Panc1 (cell line): ENCODE results near the gene PCSK2. TPM values are rescaled to one million over a fixed set of nuclear protein-coding genes. Genes with fewer than 3 reads are reported as not detected.

ENCODE experiments used
- ATAC-seq: fragments of 200-7000 bp; cut with Tn5 transposase; 2 replicates; pipeline ENCODE4 v1.9.1; 2020; ENCODE audit warnings: mild to moderate bottlenecking, moderate library complexity
- BruUV-seq: library from RNA; stranded (reverse); fragments of 400-500 nt; replicated peaks from 2 replicates; lab custom pipeline; 2021; lab: Mats Ljungman, UMichigan
- CTCF ChIA-PET: fragments of 300-600 bp; sonication (Branson Sonifier 250); formaldehyde crosslinking; loops from one replicate; lab custom pipeline; 2022; ENCODE audit warnings: antibody characterized with exemption; lab: Charles Lee
- POLR2A ChIA-PET: fragments of 300-600 bp; sonication (Branson Sonifier 250); formaldehyde crosslinking; loops from one replicate; lab custom pipeline; 2022; ENCODE audit warnings: antibody characterized with exemption; lab: Charles Lee
- DNase-seq: peaks from one replicate; pipeline ENCODE4 v3.0.0-alpha.2; 2010; ENCODE audit warnings: low read depth, low spot score
- H3K27ac ChIP-seq: 2 replicates; pipeline ENCODE4 v1.5.1; 2011; ENCODE audit warnings: mild to moderate bottlenecking, low read length, inconsistent platforms
- H3K27me3 ChIP-seq: fragments of 200-500 bp; sonication (Bioruptor generic); 2 replicates; pipeline ENCODE4 v1.6.0; 2014; ENCODE audit warnings: low read length, inconsistent platforms; ENCODE audit not compliant: control insufficient read depth, insufficient read depth
- H3K36me3 ChIP-seq: fragments of 200-500 bp; sonication (Bioruptor generic); 2 replicates; pipeline ENCODE4 v1.5.1; 2014; ENCODE audit warnings: inconsistent platforms, mild to moderate bottlenecking, low read length, moderate library complexity; ENCODE audit not compliant: control insufficient read depth, insufficient read depth
- H3K4me1 ChIP-seq: 2 replicates; pipeline ENCODE4 v1.5.1; 2011; ENCODE audit warnings: inconsistent platforms, mild to moderate bottlenecking, low read length, moderate library complexity; ENCODE audit not compliant: control insufficient read depth, insufficient read depth
- H3K4me3 ChIP-seq, 2 experiments: 2 replicates each; pipeline ENCODE4 v1.5.1; 2011 to 2012; ENCODE audit warnings: low read depth in 2 of 2, low read length in 2 of 2, mild to moderate bottlenecking in 2 of 2, inconsistent platforms in 1 of 2, moderate library complexity in 1 of 2
- H3K9me3 ChIP-seq: fragments of 200-500 bp; sonication (Bioruptor generic); 2 replicates; pipeline ENCODE4 v1.5.1; 2014; ENCODE audit warnings: low read depth, mild to moderate bottlenecking, inconsistent platforms, low read length, moderate library complexity; ENCODE audit not compliant: control insufficient read depth, insufficient read depth
- POLR2AphosphoS5 ChIP-seq: IDR thresholded peaks from 2 replicates; pipeline ENCODE4 v1.6.1; 2012; ENCODE audit warnings: mild to moderate bottlenecking, low read depth, low read length, moderate library complexity
- SIN3A ChIP-seq: IDR thresholded peaks from 2 replicates; pipeline ENCODE4 v1.6.1; 2012; ENCODE audit warnings: low read depth, mild to moderate bottlenecking, low read length, moderate library complexity, borderline replicate concordance; ENCODE audit not compliant: insufficient read depth
- TCF7L2 ChIP-seq: IDR thresholded peaks from 2 replicates; pipeline ENCODE4 v1.6.1; 2011; ENCODE audit warnings: mild to moderate bottlenecking, low read depth, low read length, inconsistent platforms
- in situ Hi-C: cut with HindIII; loops from 2 replicates; pipeline ENCODE4 v1.10.0; 2016; ENCODE audit warnings: low sequenced_read_pairs, low pct_unique_long_range_greater_than_20kb
- intact Hi-C: fragments of 100-400 bp; cut with micrococcal nuclease; formaldehyde crosslinking; loops from one replicate; pipeline ENCODE4 v1.10.0; 2022; ENCODE audit not compliant: unreplicated experiment
- total RNA-seq: library from RNA; stranded (reverse); gene quantifications from one replicate; pipeline ENCODE4 v1.2.1, GENCODE V29; 2021; ENCODE audit not compliant: unreplicated experiment
- TF ChIP-seq, protein P1 (sequence below), 2 experiments: IDR thresholded peaks; 2 replicates each; pipeline ENCODE4 v1.6.1; 2011 to 2012; ENCODE audit warnings: low read depth in 2 of 2, control low read depth in 1 of 2, low read length in 1 of 2, mild to moderate bottlenecking in 1 of 2, moderate library complexity in 1 of 2; ENCODE audit not compliant: insufficient read depth in 1 of 2
- TF ChIP-seq, protein P2 (sequence below): fragments of 450-650 bp; IDR thresholded peaks from 2 replicates; pipeline ENCODE4 v1.5.1; 2017; ENCODE audit warnings: mild to moderate bottlenecking

Gene PCSK2
- total RNA-seq, 1 experiment from 2014 or later, result not detected

DNA sequence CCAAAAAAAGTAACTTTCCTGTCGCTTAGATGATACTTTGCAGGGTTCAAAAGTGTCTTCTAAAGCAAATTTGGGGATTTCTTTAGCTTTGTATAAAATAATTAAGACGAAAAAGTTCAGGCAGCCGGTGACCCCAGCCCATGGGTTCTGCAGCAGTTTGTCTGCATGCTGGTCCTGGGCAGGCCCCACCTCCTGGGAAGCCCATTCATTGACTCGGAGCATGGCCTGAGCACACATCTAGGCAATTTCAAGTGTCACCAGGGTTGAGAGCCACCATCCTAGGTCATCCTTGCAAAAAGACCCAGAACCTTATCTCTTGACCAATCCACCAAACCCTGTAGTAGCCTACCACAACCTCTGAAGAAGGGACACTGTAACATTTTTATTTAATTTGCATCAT is 283.7 kb downstream of the PCSK2 start:
- intact Hi-C loops (no loop called here), in situ Hi-C loops (no loop called here)
- Histone ChIP-seq H3K9me3 (no peaks in the 10 kb centered on the region), H3K27me3 (no peaks in the 10 kb centered on the region), H3K4me3 (no peak overlapping the region), H3K36me3 (no peaks in the 10 kb centered on the region), H3K4me1 (peaks cover under 1% of the 10 kb centered on the region; the same call in 1 of the 2 replicates), H3K27ac (no peak overlapping the region)
- BruUV-seq, result no TSS peak
- CTCF ChIA-PET, result no interaction called here
- DNase-seq, result no peak
- TF ChIP-seq SIN3A (no peak), POLR2AphosphoS5 (no peak)
- TF ChIP-seq, protein P1, sequence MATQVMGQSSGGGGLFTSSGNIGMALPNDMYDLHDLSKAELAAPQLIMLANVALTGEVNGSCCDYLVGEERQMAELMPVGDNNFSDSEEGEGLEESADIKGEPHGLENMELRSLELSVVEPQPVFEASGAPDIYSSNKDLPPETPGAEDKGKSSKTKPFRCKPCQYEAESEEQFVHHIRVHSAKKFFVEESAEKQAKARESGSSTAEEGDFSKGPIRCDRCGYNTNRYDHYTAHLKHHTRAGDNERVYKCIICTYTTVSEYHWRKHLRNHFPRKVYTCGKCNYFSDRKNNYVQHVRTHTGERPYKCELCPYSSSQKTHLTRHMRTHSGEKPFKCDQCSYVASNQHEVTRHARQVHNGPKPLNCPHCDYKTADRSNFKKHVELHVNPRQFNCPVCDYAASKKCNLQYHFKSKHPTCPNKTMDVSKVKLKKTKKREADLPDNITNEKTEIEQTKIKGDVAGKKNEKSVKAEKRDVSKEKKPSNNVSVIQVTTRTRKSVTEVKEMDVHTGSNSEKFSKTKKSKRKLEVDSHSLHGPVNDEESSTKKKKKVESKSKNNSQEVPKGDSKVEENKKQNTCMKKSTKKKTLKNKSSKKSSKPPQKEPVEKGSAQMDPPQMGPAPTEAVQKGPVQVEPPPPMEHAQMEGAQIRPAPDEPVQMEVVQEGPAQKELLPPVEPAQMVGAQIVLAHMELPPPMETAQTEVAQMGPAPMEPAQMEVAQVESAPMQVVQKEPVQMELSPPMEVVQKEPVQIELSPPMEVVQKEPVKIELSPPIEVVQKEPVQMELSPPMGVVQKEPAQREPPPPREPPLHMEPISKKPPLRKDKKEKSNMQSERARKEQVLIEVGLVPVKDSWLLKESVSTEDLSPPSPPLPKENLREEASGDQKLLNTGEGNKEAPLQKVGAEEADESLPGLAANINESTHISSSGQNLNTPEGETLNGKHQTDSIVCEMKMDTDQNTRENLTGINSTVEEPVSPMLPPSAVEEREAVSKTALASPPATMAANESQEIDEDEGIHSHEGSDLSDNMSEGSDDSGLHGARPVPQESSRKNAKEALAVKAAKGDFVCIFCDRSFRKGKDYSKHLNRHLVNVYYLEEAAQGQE (IDR thresholded peaks at IDR 0.05; ENCODE audit: insufficient read depth in 1 of 2, low read depth in 2 of 2, low read length in 1 of 2), result no peak
- TF ChIP-seq, protein P2, sequence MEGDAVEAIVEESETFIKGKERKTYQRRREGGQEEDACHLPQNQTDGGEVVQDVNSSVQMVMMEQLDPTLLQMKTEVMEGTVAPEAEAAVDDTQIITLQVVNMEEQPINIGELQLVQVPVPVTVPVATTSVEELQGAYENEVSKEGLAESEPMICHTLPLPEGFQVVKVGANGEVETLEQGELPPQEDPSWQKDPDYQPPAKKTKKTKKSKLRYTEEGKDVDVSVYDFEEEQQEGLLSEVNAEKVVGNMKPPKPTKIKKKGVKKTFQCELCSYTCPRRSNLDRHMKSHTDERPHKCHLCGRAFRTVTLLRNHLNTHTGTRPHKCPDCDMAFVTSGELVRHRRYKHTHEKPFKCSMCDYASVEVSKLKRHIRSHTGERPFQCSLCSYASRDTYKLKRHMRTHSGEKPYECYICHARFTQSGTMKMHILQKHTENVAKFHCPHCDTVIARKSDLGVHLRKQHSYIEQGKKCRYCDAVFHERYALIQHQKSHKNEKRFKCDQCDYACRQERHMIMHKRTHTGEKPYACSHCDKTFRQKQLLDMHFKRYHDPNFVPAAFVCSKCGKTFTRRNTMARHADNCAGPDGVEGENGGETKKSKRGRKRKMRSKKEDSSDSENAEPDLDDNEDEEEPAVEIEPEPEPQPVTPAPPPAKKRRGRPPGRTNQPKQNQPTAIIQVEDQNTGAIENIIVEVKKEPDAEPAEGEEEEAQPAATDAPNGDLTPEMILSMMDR, result no peak
- ATAC-seq, result no peak
- POLR2A ChIA-PET, result no interaction called here

GRCh38 chr20:17511401-17511800 is 284.6 kb downstream of the PCSK2 start:
- Histone ChIP-seq H3K36me3 (no peaks in the 10 kb centered on the region), H3K27ac (no peak overlapping the region), H3K9me3 (no peaks in the 10 kb centered on the region), H3K4me1 (no peaks in the 10 kb centered on the region), H3K4me3 (no peak overlapping the region), H3K27me3 (no peaks in the 10 kb centered on the region)
- BruUV-seq, result no TSS peak
- CTCF ChIA-PET, result interaction anchor here (0.7 kb wide), 1 partner anchor 301 kb away, joined by 3 read pairs; no protein-coding TSS in a partner anchor
- ATAC-seq, result no peak
- POLR2A ChIA-PET, result no interaction called here
- in situ Hi-C loops (no loop called here), intact Hi-C loops (no loop called here)
- TF ChIP-seq TCF7L2 (no peak), SIN3A (no peak), POLR2AphosphoS5 (no peak)
- TF ChIP-seq, protein P2, result no peak
- TF ChIP-seq, protein P1 (IDR thresholded peaks at IDR 0.05; ENCODE audit: insufficient read depth in 1 of 2, low read depth in 2 of 2, low read length in 1 of 2), result no peak
- no peak for DNase-seq
